ENCODE measurements around the gene DARS1.

- TF ChIP-seq REST (IDR thresholded peaks at IDR 0.05; ENCODE audit: borderline replicate concordance in 1 of 2, low read depth in 1 of 2, low read length in 2 of 2) = no peak
- TF ChIP-seq ZNF691 (CRISPR knock-in tag; IDR thresholded peaks at IDR 0.05; ENCODE audit: borderline replicate concordance, low read depth) = no peak
- no peak for TF ChIP-seq GLMP (CRISPR knock-in tag; IDR thresholded peaks at IDR 0.05; ENCODE audit: borderline replicate concordance)
- no peak for TF ChIP-seq ELK4 (CRISPR knock-in tag; IDR thresholded peaks at IDR 0.05; ENCODE audit: borderline replicate concordance)
- TF ChIP-seq HDAC2 (CRISPR knock-in tag; IDR thresholded peaks at IDR 0.05) = no peak
Observed at GRCh38 chr2:136004965-136005364, 19.5 kb upstream of the DARS1 start.
